NAMALWA (cell line): ENCODE results near the gene TBCK.

Experiments
- DNase-seq: peaks from one replicate; pipeline ENCODE4 v3.0.0-alpha.2; 2015; ENCODE audit warnings: low spot score

Gene TBCK

DNA sequence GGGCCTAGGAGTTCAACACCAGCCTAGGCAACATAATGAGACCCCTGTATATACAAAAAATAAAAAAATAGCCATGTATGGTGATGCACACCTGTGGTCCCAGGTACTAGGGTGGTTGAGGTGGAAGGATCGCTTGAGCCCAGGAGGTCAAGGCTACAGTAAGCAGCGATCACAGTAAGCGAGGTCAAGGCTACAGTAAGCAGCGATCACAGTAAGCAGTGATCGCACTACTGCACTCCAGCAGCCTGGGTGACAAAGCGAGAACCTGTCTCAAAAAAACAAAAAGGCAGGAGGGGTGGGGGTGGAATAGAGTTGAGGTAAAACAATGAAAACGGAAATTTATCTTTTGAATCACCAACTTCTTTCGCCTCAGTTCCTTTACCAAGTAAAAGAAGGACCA lies 29.4 kb downstream of the TBCK start:
- no peak for DNase-seq

DNA sequence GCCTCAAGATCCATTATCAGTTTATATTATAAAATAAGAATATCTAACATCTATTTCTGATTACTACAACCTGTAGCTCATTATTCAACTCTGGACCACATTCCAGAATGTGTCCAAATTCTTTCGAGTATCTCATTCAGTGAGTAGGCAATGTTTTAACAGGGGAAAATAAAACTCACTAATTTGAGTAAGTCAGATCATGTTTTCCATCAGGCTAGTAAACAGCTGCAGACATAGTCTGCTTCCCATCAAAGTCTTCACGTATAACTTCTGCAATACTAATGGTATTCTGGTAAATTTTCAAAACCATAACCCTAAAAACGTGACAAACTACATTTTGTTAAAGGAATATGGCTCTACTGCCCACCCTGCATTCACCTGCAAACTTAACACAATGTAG lies 31.8 kb downstream of the TBCK start:
- no peak for DNase-seq

DNA sequence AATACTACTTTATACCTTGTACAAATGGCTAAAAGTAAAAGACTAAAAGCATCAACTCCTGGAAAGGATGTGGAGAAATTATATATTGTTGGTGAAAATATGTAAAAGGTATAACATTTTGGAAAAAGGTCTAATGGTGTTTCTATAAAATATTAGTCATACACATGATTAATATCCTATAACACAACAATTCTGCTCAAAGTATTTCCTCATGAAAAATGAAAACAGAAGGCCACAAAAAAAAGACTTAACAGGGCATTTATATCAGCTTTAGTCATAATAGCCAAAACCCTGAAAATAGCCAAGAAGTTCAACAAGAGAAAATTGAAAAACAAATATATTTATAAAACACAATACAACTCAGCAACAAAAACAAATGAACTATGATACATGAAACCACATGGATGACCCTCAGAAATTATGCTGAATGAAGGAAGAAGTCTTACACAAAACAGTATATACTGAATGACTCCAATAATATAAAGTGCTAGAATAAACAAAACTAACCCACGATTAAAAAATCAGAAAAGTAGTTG lies 38.8 kb downstream of the TBCK start:
- DNase-seq = no peak

DNA sequence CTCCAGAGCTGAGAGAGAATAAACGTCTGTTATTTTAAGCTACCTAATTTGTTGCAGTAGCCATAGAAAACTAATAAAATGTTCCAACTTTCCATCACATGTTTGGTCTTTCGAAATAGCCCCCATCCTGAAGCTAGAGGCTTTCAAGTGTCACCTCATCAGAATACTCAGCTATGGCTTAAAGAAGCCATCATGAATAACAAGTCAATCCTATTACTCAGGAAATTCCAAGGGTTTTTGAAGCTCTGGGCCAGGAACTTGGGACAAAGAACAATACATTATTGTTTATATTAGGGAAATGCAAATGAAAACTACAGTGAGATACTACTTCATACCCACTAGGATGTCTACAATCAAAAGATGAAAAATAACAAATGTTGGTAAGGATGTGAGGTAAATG lies 42.2 kb downstream of the TBCK start:
- no peak for DNase-seq

DNA sequence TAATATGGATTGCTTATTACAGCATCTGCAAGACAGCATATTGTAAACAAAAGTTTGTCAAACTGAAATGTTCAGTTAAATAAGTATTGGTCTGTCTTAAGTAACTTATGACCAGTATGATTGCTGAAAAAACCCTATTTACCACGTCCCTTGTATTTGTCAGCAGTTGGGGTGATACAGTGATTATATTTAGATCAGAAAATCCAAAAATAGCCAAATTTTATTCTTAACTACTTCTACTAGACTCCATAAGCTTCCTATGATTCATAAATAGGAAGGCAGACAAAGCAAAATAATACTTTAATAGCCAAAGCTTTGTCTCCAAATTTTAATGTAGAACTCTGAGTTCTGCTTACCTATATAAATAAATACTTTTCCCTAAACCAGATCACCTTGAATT lies 45.3 kb downstream of the TBCK start:
- DNase-seq = no peak

DNA sequence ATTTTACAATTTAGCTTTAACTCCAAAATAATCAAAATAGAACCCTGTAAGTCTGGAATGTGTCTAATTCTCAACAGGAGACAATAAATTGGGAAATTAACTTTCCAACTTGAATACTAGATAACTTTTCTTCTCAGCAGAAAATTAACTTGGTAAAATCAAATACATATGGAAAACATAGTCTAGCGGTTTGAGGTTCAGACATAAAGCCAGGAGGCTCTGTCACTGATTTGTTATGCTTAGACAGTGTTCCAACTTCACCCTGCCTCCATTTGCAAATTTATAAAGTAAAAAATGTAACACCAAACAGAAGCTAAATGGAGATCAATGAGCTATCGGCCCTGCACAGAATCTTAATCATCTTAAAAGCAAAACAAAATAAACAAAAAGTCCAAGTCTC lies 46.3 kb downstream of the TBCK start:
- DNase-seq = no peak

DNA sequence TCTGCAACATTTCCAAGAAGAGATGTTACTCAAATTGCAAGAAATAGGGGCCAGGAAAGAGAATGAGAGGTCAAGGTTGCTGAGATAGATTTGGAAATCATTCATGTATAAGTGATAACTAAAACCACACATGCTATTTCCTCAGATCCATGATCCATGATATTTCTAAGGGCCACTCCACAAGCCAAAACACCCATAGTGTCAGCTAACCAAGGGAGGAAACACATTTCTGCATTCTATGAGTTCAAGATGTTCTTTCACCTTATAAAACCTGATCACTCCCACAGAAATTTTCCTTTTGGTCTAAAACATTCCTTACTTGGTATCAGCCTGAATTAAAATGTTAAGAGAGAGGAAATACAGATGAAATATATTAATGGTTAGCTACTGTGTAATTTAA lies 47.2 kb downstream of the TBCK start:
- DNase-seq = no peak

DNA sequence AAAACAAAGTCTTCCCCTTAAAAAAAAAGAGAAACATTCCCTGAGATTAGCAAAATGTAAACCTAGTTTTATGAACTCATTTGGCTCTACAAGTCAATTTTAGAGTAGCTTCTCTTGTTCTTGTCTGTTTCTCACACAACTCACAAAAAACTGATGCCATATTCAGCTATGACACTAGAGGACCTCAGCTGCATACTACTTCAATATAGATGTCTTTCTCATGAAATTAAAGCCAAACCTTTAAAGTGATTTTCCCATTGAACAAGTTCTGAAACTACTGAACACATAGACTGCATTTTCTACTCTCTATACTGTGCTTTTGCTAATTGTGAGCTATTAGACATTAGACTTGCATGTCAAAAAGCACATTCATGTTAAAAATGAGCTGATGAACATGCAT lies 49.8 kb downstream of the TBCK start:
- DNase-seq = peak; percentile 67

DNA sequence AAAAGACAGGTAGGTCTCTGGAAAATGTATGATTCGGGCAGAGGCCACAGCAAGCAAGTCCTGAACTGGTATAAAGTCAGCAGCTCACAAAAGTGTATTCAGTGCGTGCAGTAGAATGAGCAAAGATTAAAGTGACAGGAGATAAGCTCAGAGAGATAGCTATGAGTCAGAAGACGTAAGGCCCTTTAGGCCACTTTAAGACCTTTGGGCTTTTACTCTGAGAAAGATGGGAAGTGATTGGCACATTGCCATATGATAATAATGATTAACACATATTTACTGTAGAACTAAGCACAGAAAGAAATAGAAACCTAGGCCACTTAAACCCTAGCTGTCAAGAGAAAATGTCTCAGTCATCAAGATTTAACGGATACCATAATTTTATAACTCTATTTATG lies 51.7 kb downstream of the TBCK start:
- DNase-seq = no peak

DNA sequence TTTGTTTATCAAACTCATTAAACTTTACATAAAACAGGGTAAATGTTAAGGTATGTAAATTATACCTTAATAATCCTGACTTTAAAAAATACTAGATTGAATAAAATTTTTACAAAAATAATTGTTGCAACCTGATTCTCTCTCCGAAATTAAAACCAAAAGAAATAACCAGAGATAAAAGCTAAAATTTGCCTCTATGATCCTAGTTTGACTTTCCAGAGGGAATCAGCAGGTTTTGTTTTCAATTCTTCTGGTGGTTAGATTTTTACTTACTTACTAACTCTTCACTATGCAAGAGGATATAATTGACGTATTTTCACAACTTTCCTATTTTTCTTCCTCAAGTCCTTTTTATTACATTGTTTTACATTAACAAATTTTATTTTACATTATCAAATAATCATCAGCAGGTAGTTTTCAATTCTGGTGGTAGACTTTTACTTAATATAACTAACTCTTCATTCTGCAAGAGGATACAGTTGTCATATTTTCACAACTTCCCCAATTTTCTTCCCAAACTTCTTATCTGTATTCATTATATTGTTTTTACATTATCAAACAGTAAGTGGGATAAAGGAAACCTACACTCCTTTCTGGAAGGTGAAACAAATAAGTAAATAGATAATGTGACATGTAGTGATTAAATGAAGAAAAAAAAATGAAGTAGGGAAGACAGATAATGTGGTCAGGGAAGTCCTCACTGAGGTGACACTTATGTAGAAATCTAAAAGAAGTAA lies 52.2 kb downstream of the TBCK start:
- DNase-seq = no peak

DNA sequence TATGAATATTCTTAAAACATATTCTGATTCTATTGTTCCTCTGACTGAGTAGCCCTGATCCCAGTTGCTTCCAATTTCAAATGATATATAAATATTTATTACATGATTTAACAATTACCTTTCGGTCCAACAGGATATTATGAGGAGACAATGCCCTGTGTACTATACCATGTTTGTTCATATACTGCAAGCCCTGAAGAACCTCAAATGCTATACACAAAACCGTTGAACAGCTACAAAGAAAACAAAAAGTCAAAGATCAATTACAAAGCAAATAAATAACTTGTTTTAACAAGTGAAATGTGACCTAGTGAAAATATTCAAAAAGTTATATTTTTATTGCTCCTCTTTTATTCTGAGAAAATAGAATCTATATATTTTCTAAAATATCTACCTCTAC lies 54.0 kb downstream of the TBCK start:
- no peak for DNase-seq

DNA sequence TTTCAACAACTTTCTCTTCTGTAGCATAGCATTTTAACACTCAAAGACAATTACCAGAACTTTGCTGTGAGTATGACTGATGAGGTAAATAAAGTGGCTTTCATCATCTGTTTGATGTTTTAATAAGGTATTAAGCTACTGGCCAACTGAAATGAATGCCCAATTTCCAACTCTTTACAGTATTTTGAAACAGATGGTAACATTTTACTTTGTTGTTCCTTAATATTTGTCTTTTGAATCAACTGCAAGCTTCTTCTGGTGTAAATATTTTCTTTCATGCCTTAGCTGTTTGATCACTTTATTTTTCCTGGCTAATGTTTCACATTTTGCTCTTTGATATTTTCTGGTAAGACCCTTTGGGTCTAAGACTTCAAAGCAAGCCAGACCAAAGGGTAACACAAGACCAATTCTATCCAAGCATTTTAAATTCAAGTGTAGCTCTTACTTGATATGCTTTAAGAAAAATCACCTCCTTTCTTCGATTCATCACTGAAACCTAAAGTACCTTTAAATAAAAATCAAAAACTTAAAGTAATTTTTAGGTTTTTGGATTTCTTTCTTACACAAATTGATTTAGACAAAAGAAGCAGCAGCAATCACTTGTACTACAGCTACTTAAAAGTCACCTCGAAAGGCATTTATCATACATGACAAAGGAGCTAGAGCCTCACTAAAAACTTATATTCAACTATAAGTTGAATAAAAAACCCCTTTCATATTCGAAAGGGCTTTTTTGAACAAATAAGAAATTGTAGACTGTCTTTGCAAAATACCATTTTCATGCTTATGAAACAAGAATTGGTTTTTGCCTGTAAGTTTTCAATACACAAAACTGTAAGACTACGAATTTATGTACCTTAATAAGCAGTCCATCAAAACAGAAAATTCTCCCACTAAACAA lies 57.6 kb downstream of the TBCK start:
- no peak for DNase-seq

DNA sequence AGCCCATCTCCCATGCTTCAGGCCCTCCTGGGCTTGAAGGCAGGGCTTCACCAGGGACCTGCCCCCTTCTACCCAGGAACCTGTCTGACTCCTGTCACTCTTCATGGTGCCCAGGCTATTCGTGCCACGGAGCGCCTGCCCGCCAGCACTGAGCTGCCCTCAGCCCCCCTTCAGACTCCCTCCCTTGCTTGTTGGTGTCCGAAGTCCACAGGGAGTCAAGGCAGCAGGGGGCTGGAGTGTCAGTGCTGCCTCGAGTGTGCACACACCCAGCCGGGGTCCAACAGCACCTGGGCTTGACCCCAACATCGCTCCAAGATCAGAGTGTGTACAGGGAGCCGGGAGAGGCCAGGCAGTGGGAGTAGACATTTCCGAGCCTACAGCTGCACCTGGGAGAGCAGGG lies 59.8 kb downstream of the TBCK start:
- DNase-seq = no peak

DNA sequence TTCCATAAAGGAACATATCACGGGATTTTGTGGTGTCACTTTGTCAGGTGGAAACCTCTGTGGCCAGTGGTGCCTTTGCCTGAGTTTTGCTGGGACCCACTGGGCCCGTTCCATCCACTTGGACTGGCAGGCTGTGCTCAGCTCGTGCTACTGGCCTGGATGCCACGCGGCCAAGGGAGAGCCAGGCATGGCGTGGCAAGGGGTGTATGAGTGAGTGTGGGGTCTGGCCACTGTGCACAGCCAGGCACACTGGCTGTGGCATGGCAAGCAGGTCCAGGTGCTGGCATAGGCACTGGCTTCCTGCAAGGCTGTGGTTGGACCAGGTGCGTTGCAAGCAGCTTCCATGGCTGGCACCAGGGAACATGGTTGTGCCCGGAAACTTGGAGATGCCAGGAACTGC lies 60.8 kb downstream of the TBCK start:
- no peak for DNase-seq

DNA sequence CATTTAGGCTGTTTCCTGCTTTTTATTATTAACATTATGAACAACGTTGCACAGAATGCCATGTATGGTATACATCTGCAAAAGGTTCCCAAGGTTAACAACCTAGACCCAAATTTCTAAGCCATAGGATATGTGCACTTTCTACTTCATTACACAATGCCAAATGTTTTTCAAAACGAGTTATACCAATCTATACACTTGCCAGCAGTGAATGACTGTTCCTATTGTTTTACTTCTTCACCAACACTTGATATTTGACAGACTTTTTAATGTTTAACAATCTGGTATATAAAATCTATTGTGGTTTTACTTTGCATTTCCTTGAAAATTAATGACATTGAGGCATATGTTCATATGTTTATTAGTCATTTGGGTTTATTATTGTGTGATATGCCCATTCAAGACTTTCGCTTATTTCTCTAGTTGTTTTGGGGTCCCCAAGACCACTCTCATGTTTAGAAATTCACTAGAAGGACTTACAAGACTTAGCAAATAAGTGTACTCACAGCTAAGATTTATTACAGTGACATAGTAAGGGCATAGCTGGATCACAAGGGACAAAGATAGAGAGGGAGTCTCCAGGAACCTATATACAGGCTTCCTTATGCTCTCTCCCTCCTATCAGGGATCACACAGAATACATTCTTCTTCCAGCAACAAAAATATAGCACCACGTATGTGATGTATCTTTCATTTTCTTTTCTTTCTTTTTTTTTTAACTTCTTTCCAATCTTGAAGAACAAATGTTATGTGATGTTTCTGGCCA lies 62.5 kb downstream of the TBCK start:
- no peak for DNase-seq

DNA sequence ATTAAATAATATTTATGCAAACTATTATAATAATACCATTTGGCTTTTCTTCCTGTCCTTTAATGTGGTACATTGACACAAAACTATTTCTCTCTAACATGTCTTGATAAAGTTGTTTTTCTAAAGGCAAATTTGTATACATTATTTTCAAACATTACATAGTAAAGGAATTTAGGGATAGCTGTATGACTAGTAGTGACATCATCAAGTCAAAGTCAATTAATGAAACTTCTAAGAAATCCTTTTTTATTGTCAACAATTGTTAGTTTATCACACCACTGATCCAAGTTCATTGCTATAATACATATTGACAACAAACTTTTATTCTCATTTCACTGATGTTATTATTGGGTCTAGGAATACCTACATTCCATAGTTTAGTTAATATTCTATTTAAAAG lies 68.4 kb downstream of the TBCK start:
- DNase-seq = no peak

DNA sequence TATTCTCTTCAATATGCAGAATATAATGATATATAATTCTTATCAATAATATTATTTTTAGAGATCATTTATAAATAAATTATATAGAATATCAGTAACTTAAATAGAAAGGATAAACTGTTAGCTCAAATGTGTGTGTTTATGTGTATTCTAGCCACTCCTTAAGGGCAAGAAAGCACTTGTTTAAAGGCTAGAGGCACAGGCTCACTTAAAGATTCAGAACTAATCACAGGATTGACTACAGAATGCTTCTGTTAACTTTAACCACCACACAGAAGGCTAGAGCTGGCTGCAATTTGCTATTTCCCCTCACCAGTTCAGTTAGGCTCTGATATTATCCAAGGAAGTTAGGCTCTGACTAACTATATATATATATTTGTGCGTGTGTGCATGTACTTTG lies 69.6 kb downstream of the TBCK start:
- no peak for DNase-seq

DNA sequence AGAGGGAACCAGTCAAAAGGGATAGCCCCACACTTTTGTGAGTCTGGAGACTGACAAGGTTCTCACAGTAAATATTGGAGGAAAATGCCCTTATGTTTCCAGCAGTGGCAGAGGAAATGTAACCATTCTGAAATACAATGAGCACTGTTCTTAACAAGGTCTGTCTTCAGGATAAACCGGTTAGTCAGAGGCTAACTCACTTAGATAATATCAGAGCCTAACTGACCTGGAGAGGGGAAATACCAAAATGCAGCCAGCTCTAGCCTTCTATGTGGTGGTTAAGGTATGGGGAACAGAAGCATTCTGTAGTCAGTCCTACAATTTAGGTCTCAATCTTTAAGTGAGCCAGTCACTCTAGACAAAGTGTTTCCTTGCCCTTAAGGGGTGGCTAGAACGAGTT lies 70.8 kb downstream of the TBCK start:
- no peak for DNase-seq

DNA sequence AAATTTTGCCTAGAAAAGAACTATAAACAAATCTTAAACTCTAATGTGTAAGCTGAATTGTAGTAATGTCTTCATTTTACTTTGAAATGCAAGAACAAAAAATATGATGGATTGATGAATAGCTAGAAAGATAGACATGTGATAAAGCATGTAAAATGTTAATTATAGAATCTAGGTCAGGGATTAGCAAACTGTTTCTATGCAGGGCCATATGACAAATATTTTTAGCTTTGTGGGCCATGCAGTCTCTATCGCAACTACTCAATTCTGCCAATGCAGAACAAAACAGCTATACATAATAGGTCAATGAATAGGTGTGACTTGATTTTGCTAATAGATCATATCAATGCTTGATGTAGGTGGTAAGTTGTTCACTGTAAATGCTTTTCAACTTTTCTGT lies 75.3 kb downstream of the TBCK start:
- no peak for DNase-seq

DNA sequence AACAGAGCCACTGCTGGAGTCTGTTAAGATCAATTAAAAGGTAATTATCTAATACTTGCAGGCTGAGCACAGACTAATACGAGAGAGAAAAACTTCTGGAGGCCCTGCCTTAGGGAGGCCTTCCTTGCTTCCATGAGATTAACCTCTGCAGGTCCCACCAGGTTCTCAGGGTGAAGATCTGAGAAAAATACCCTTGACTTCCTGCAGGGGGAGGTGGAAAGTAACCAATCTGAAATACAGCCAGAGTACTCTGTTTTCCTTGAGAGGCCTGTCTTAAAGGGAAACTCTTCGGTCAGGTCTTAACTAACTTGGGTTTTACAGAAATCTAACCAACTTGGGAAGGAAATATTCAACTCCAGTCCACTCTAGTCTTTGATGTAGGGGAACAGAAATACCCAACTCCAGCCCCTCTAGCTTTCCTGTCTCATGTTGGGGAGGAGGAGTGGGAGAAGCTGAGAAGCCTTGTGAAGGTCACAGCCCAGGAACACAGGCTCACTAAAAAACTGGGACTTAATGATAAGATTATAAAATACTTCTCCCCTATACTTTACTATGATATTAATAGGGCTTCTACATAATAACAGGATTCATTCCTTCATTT lies 77.1 kb downstream of the TBCK start:
- peak; percentile 67 for DNase-seq

DNA sequence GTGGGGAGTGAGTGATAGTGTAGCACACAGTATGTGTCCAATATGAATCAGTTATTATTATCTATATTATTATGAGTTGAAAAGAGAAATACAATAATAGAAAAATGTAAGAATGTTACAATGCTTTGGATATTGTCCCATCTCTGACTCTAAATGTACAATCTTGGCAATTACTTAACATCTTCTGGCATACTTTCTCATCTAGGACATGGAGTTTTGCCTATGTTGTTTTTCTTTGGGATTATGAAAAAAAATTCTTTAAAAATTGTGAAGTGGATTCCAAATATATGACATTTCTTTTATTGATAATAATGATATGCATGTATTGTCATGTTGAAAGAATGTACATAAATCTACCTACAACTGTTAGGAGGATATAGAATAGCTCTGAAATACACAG lies 84.1 kb downstream of the TBCK start:
- DNase-seq = no peak

DNA sequence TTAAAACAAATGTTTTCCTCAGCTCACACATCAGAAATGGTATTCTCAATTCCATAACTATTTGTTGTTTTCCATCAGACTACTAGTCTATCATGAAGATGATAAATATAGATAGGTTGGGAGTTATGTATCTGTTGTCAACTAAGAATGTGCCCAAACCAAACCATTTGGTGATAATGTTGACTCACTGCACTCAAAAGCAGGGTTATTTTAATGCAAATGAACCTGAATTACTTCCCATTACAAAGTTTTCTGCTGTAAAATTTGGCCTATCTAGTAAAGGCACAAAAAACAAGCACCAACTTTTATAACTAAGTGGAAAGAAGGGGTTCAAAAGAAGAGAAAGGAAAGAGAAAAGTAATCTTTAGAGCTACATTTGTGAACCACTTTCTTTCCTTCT lies 93.5 kb downstream of the TBCK start:
- DNase-seq = no peak
